Measurements from ENCODE around the gene CDK6. TPM values are rescaled to one million over a fixed set of nuclear protein-coding genes. Genes with fewer than 3 reads are reported as not detected.

Gene CDK6
- total and polyA plus RNA-seq, 9 of the 15 experiments (the other 6 are each of a cell fraction or from before 2014, with no cell fraction given): 7.6 to 109 (median 44.4) TPM

- no peak for TF ChIP-seq ZNF318 (IDR thresholded peaks at IDR 0.05; ENCODE audit: borderline replicate concordance in 1 of 2, low read depth in 1 of 2)
- TF ChIP-seq FOXK2 (conservative IDR thresholded peaks at IDR 0.05 in 1 of 2, IDR thresholded peaks at IDR 0.05 in 1 of 2; ENCODE audit: low read depth in 2 of 2): peak; percentile 48 to 71; a peak in 3 of 4 replicates
- TF ChIP-seq GATA2 (CRISPR knock-in tag; IDR thresholded peaks at IDR 0.05): no peak
- peak; percentile 84 for TF ChIP-seq L3MBTL2 (IDR thresholded peaks at IDR 0.05)
- TF ChIP-seq RNF2 (IDR thresholded peaks at IDR 0.05): 0 out of 2 replicates have a peak, but pooled peaks have one; percentile 22
- no peak for TF ChIP-seq ATF3 (IDR thresholded peaks at IDR 0.05)
- 0 out of 2 replicates have a peak, but pooled peaks have one; percentile 82 for TF ChIP-seq ATF3 (CRISPR knock-in tag; conservative IDR thresholded peaks at IDR 0.05)
- TF ChIP-seq ZBTB34 (CRISPR knock-in tag; IDR thresholded peaks at IDR 0.05): no peak
- peak; percentile 65; the same call in 1 of the 2 replicates for TF ChIP-seq TFAP4 (CRISPR knock-in tag; IDR thresholded peaks at IDR 0.05; ENCODE audit: borderline replicate concordance)
- TF ChIP-seq TSHZ1 (CRISPR knock-in tag; IDR thresholded peaks at IDR 0.05): no peak
- peak; percentile 39; the same call in 1 of the 2 replicates for TF ChIP-seq BCOR (IDR thresholded peaks at IDR 0.05)
- TF ChIP-seq SRSF7 (optimal IDR thresholded peaks at IDR 0.05; ENCODE audit: low read depth, low read length): no peak
These were observed 1.0 kb downstream of the CDK6 start (continued) for GRCh38 chr7:92835261-92835850.

Data from K562 (cell line).